Measurements from ENCODE around the gene CDC42BPA.

GRCh38 chr1:226983992-226984364, 334.3 kb downstream of the CDC42BPA start:
- no peak for TF ChIP-seq SIN3A (IDR thresholded peaks at IDR 0.05; ENCODE audit: borderline replicate concordance, insufficient read depth, low read length)
- TF ChIP-seq POLR2AphosphoS5 (IDR thresholded peaks at IDR 0.05; ENCODE audit: low read depth, low read length) = no peak
- TF ChIP-seq, protein P1, sequence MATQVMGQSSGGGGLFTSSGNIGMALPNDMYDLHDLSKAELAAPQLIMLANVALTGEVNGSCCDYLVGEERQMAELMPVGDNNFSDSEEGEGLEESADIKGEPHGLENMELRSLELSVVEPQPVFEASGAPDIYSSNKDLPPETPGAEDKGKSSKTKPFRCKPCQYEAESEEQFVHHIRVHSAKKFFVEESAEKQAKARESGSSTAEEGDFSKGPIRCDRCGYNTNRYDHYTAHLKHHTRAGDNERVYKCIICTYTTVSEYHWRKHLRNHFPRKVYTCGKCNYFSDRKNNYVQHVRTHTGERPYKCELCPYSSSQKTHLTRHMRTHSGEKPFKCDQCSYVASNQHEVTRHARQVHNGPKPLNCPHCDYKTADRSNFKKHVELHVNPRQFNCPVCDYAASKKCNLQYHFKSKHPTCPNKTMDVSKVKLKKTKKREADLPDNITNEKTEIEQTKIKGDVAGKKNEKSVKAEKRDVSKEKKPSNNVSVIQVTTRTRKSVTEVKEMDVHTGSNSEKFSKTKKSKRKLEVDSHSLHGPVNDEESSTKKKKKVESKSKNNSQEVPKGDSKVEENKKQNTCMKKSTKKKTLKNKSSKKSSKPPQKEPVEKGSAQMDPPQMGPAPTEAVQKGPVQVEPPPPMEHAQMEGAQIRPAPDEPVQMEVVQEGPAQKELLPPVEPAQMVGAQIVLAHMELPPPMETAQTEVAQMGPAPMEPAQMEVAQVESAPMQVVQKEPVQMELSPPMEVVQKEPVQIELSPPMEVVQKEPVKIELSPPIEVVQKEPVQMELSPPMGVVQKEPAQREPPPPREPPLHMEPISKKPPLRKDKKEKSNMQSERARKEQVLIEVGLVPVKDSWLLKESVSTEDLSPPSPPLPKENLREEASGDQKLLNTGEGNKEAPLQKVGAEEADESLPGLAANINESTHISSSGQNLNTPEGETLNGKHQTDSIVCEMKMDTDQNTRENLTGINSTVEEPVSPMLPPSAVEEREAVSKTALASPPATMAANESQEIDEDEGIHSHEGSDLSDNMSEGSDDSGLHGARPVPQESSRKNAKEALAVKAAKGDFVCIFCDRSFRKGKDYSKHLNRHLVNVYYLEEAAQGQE (IDR thresholded peaks at IDR 0.05; ENCODE audit: insufficient read depth in 1 of 2, low read depth in 2 of 2, low read length in 2 of 2) = no peak
- TF ChIP-seq TAF1 (IDR thresholded peaks at IDR 0.05; ENCODE audit: borderline replicate concordance, insufficient read depth, low read length) = no peak
